Left ventricle myocardium inferior (tissue), 1 donor: ENCODE results near the gene CFAP45. TPM values are rescaled to one million over a fixed set of nuclear protein-coding genes. Genes with fewer than 3 reads are reported as not detected.

Experiments
- DNase-seq: peaks from one replicate; pipeline ENCODE4 v3.0.0-alpha.2; 2020
- H3K27ac ChIP-seq: fragments of 200-600 bp; replicated peaks from 2 replicates; pipeline ENCODE4 v1.8.0; 2021
- H3K27me3 ChIP-seq: fragments of 200-600 bp; 2 replicates; pipeline ENCODE4 v1.8.0; 2021; ENCODE audit warnings: low read depth
- H3K36me3 ChIP-seq: fragments of 200-600 bp; 2 replicates; pipeline ENCODE4 v1.8.0; 2021
- H3K4me1 ChIP-seq: fragments of 200-600 bp; 2 replicates; pipeline ENCODE4 v1.8.0; 2021
- H3K4me3 ChIP-seq: fragments of 200-600 bp; 2 replicates; pipeline ENCODE4 v1.8.0; 2021; ENCODE audit warnings: mild to moderate bottlenecking, moderate library complexity
- H3K9me3 ChIP-seq: fragments of 200-600 bp; replicated peaks from 2 replicates; pipeline ENCODE4 v1.8.0; 2021
- intact Hi-C: fragments of 100-400 bp; cut with micrococcal nuclease; formaldehyde crosslinking; loops from one replicate; pipeline ENCODE4 v1.11.0; 2022
- total RNA-seq: library from RNA; stranded (reverse); fragmentation: NEBNext Ultra II Directional; extraction: Animal tissue kit (Norgen Biotek cat#: 25700); gene quantifications from one replicate; pipeline ENCODE4 v1.2.1, GENCODE V29; 2021
- TF ChIP-seq, protein P1 (sequence below): fragments of 200-600 bp; IDR thresholded peaks from 2 replicates; pipeline ENCODE4 v1.8.0; 2021; ENCODE audit warnings: antibody characterized with exemption, mild to moderate bottlenecking, borderline replicate concordance
- donor health status: DM: no; HTN: yes; CAD: no; lungs with severe emphysema.

Gene CFAP45
- total RNA-seq, 1 donor from 2014 or later = 1.1 TPM

DNA sequence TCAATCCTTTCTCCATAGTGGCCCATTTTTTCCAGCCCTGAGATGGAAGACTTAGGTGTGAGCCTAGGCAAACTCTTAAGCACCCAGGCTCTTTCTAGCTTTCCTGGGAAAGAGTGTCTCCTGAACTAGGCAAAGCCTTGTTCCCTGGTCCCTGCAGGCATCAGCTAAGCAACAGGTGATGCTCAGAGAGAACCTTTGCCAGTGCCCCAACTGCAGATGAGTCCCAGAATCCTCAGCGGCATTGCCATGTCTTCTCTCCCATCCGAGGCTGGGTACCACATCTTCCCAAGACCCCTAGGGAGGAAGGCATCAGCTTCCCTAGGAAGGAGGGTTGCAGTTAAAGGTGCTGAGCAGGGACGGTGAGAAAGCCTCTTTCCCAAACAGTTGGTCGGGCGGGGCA, 29.3 kb downstream of the CFAP45 start:
- Histone ChIP-seq H3K36me3 (no peaks in the 10 kb centered on the region), H3K9me3 (no peaks in the 10 kb centered on the region), H3K27ac (no peak overlapping the region), H3K4me1 (peaks cover 17% of the 10 kb centered on the region), H3K27me3 (peaks cover 12% of the 10 kb centered on the region), H3K4me3 (no peak overlapping the region)
- intact Hi-C loops = no loop called here
- TF ChIP-seq, protein P1, sequence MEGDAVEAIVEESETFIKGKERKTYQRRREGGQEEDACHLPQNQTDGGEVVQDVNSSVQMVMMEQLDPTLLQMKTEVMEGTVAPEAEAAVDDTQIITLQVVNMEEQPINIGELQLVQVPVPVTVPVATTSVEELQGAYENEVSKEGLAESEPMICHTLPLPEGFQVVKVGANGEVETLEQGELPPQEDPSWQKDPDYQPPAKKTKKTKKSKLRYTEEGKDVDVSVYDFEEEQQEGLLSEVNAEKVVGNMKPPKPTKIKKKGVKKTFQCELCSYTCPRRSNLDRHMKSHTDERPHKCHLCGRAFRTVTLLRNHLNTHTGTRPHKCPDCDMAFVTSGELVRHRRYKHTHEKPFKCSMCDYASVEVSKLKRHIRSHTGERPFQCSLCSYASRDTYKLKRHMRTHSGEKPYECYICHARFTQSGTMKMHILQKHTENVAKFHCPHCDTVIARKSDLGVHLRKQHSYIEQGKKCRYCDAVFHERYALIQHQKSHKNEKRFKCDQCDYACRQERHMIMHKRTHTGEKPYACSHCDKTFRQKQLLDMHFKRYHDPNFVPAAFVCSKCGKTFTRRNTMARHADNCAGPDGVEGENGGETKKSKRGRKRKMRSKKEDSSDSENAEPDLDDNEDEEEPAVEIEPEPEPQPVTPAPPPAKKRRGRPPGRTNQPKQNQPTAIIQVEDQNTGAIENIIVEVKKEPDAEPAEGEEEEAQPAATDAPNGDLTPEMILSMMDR = no peak
- DNase-seq = no peak

DNA sequence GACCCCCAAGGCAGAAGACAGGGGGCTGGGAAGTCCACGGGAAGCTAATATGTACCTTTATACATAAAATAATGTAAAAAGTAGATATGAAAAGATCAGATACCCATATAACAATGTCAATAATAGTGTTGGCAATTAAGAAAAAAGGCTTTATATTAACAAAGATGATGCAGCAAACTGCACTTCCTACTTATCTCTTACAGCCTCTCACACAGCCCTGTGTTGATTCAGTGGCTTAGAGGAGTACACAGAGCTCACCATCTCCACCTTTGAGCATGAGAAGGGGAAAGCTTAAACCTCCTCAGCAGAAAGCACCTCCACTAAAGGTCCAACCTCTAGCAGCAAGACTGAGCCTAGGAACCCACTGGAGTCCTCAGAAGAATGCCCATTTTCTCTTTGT, 30.4 kb downstream of the CFAP45 start:
- H3K36me3 ChIP-seq = no peaks in the 10 kb centered on the region
- no peaks in the 10 kb centered on the region for H3K9me3 ChIP-seq
- TF ChIP-seq, protein P1 = no peak
- no peak for DNase-seq
- peaks cover 12% of the 10 kb centered on the region for H3K27me3 ChIP-seq
- H3K4me1 ChIP-seq = peaks cover 17% of the 10 kb centered on the region
- intact Hi-C loops = no loop called here
- H3K4me3 ChIP-seq = no peak overlapping the region
- no peak overlapping the region for H3K27ac ChIP-seq

DNA sequence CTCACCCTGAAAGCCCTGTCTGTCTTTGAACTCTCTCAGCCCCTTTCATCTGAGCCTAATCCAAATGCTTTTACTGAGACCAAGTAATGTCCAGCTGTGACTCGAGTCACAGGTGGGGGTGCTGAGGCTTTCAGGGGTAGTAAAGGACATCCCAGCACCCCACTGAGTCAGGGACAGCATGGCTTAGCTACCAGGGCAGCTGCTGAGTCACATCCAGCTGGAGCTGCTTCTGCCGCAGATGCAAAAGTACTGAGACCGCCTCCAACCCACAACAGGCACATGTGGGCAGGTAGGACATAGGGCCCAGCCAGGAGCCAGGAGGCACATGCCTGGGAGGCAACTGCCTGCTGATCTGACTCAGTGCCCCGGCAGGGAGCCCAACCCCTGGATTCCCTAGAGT, 30.8 kb downstream of the CFAP45 start:
- H3K4me3 ChIP-seq = no peak overlapping the region
- H3K4me1 ChIP-seq = peaks cover 17% of the 10 kb centered on the region
- peaks cover 12% of the 10 kb centered on the region for H3K27me3 ChIP-seq
- intact Hi-C loops = no loop called here
- no peaks in the 10 kb centered on the region for H3K36me3 ChIP-seq
- H3K27ac ChIP-seq = no peak overlapping the region
- no peak for DNase-seq
- TF ChIP-seq, protein P1 = no peak
- no peaks in the 10 kb centered on the region for H3K9me3 ChIP-seq

DNA sequence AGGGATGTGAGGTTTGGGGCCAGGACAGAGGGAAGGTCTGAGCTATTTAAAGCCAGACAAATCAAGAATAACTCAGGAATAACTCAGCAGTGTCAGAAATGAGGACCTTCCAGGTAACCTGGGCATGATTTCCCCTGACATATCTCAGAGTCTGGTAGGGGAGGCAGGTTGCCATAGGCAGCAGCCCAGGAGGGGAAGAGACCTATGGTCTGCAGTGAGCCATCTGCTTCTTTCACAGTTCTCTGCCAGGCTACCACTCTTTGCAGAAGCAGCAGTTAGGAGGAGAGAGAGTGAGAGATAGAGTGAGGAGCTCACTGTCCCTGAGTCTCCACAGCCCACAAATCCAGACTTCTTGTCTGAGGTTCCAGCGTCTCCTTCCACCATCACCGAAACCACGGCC, 31.2 kb downstream of the CFAP45 start:
- no peak for DNase-seq
- H3K4me3 ChIP-seq = no peak overlapping the region
- TF ChIP-seq, protein P1 = no peak
- H3K9me3 ChIP-seq = no peaks in the 10 kb centered on the region
- no peak overlapping the region for H3K27ac ChIP-seq
- no peaks in the 10 kb centered on the region for H3K36me3 ChIP-seq
- intact Hi-C loops = no loop called here
- H3K4me1 ChIP-seq = peaks cover 17% of the 10 kb centered on the region
- H3K27me3 ChIP-seq = peaks cover 12% of the 10 kb centered on the region

DNA sequence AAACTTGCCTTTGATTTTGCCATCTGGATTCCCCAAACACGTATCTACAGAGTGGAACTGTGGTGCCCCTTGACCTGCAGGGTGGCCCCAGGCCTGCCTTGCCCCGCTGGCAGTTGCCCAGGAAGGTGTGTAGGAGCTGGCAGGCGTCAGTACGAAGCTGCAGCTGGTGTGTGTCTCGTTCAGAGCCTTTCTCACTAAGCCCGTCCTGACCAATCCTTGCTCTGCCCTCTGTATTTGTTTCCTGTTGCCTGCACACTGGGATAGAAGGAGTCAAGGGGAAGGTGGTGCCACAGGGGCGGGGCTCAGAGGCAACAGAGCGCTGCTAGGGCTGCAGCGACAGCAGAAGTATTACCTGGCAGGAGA, 32.3 kb downstream of the CFAP45 start:
- no peak for DNase-seq
- peaks cover 17% of the 10 kb centered on the region for H3K4me1 ChIP-seq
- intact Hi-C loops = no loop called here
- H3K36me3 ChIP-seq = no peaks in the 10 kb centered on the region
- H3K27me3 ChIP-seq = peaks cover 13% of the 10 kb centered on the region
- no peak overlapping the region for H3K27ac ChIP-seq
- no peak overlapping the region for H3K4me3 ChIP-seq
- H3K9me3 ChIP-seq = no peaks in the 10 kb centered on the region
- TF ChIP-seq, protein P1 = no peak
